GM21529 (cell line): ENCODE measurements around the gene TSEN15.

Source experiments
- ATAC-seq: cut with Tn5 transposase; IDR thresholded peaks from one replicate; pipeline ENCODE4 v1.9.1; 2021; ENCODE audit not compliant: unreplicated experiment

The TSEN15 gene

GRCh38 chr1:184052194-184052559 is 647 bp downstream of the TSEN15 start:
- ATAC-seq: no peak

GRCh38 chr1:184052750-184053149 is 1.2 kb downstream of the TSEN15 start:
- no peak for ATAC-seq

DNA sequence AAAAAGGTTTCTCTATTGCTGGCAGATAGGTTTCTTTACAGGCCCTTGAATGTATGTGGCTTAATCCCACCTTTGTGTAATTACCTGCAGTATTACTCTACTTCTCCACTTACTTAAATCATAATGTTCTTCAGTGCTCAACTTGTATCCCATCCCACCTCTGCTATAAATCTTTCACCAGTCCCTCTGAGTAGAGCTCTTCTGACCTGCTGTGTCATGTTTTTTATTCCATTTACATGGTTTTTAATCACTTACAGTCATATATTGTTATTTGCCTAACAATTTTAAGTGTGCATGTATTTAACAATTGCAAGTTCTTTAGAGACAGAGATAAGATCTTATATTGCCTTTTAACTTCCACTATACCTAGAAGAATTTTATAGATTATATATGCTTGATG is 2.4 kb downstream of the TSEN15 start:
- ATAC-seq: no peak

DNA sequence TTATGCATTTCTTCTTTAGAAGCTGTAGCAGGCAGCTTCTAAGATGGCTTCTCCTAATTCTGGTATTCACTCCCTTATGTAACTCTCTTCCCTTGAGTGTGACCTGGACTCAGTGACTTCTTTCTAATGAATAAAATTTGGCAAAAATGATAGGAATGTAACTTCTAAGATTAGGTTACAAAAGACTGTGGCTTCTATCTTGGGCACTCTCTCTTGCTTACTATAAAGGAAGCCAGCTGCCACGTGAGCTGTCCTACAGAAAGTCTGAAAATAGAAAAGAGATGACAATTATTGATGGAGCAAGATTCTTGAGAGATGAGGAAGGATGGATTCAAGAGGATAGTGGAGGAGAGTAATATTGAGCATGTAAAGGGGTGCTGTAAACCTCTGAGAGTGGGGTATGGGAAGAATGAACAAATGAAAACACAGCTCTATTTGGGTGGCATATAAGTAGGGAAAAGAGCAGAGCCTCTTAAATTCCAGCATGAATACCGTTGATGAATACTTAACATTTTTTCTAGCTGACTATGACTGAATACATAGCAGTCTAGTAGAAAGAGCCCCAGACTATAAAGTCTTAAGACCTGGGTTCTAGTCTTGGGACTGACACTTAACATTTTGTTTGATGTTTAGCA is 5.5 kb downstream of the TSEN15 start:
- no peak for ATAC-seq

- no peak for ATAC-seq
These were observed 8.4 kb downstream of the TSEN15 start for GRCh38 chr1:184059887-184060286.

GRCh38 chr1:184060316-184060715 is 8.8 kb downstream of the TSEN15 start:
- no peak for ATAC-seq

GRCh38 chr1:184061396-184062003 is 10.0 kb downstream of the TSEN15 start:
- ATAC-seq: no peak

GRCh38 chr1:184062640-184063286 is 11.2 kb downstream of the TSEN15 start:
- ATAC-seq: no peak

- ATAC-seq: no peak
These were observed 14.0 kb downstream of the TSEN15 start for GRCh38 chr1:184065559-184065958.

DNA sequence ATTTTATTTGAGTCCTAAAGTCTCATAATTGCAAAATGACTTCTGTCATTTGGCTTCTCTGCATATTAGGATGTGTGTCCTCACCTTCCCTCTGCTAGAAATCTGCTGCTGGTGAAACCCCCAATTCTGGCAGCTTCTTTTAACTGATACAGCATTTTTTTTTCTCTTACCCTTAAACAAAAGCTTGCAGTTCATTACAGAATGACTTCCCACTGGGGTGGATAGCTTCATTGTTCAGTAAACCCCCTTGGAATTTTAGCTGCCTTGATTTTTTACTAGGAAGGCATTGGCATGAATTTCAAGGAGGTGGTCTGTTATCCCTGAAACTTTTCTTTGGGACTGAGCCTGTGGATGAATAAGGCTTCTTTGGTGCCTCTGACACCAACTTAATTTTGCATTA is 16.8 kb downstream of the TSEN15 start:
- no peak for ATAC-seq

GRCh38 chr1:184069675-184070074 is 18.1 kb downstream of the TSEN15 start:
- ATAC-seq: no peak

DNA sequence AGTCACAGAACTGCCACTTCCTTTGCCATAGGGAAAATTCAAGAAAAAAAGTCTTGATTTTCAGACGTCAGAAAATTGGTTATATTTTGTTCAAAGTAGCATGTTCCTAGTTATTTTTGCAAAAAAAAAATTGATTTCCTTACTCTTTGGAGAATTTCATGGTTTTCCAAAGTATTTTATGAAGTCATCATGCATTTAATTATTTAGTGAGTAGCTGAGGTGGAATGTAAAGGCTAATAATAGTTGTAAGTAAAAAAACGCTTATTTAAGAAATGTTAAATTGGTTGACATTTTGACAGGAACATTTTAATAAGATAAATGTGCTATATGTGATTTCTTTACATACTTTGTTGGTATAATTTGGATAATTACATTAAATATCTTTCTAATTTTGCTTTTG is 20.8 kb downstream of the TSEN15 start:
- ATAC-seq: no peak

GRCh38 chr1:184074383-184074782 is 22.9 kb downstream of the TSEN15 start:
- ATAC-seq: no peak

DNA sequence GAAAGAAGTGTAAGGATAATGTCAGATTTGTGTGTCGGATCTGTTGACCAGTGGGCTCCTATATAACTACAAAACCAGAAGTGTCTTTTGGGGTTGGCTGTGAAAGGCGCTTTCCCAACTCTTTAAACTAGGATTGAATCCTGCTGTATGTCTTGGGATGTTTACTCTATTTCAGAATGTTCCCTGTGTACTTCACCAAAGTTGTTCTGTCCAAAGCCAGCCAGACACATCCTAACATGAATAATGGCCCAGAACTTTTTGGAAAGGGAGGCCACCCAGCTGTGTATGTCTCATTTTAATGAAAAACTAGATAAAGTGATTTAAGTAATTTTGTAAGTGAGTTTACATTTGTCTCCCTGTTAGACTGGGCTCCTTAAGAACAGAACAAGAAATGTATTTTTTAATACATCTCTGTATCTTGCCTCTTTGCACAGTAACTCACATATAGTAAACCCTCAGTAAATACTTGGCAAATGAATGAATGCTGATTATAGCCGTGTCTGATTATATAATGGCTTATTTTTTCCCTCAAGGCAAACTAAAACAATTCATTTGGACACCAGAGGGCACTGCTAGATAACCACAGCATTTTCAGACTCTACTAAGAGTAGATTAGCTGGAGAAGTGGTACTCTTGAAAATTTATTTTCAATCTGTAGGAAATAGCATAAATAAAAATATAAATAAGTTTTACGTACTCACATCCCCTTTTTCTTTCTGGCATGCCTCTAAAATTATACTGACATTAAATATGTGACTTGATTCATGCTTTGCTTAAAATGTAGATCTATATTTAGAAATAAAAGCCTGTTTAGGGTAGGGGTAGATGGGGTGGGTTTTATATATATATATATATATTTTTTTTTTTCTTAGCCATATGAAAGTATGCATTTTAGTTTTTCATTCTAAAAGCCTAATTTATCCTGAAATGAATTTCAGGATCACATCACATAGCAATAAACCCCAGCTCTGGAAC is 23.8 kb downstream of the TSEN15 start:
- no peak for ATAC-seq

DNA sequence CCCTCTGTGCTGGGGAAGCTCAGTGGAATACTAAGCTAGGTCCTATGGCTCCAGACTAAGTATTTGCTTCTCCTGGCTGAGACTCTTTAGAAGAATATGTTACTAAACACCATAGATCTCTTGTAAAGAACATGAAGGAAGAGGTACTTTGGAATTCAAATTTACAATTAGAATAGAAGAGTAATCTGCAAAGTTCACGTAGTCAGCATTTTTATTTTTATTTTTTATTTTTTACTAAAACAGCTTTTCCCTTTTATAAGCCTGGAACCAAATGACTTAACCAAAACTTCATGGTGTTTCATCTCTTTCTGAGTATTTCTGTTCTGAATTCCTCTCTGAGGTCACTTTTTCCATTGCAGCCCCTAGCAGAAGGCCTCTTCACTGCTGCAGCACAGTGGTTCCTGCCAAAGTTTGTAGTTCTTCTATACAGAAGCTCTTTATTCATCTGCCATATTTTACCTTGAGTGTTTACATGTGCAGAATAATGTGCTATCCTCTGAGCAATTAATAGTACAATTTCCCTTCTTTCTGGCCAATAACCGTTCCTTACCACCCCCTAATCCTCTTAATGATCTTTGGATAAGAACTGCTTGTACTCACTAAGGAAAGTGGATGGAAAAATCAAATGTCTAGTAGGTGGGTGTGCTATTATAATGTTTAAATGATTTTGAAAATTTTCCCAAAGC is 27.2 kb downstream of the TSEN15 start:
- ATAC-seq: no peak

- no peak for ATAC-seq
These were observed 28.8 kb downstream of the TSEN15 start for GRCh38 chr1:184080309-184080708.

GRCh38 chr1:184082541-184083415 is 31.2 kb downstream of the TSEN15 start:
- ATAC-seq: no peak

- no peak for ATAC-seq
These were observed 34.1 kb downstream of the TSEN15 start for GRCh38 chr1:184085667-184086066.

DNA sequence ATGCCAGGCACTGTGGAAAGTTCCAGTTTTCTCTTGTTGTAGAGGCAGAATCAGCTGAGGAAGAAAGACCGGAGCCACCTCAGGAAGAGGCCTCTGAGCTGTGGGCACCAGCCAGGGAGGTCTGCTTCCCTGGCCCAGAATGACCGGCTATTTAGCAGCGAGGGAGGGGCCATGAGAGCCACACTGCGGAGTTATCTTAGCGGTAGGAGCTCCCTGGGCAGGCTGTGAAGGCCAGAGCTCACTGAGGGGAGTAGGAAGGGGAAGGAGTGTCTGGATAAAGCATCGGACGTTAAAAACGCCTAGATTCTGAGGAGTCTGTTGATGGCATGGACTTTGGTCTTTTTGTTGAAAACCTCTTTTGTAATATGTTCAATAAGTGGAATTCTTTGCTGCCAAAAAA is 36.5 kb downstream of the TSEN15 start:
- no peak for ATAC-seq

DNA sequence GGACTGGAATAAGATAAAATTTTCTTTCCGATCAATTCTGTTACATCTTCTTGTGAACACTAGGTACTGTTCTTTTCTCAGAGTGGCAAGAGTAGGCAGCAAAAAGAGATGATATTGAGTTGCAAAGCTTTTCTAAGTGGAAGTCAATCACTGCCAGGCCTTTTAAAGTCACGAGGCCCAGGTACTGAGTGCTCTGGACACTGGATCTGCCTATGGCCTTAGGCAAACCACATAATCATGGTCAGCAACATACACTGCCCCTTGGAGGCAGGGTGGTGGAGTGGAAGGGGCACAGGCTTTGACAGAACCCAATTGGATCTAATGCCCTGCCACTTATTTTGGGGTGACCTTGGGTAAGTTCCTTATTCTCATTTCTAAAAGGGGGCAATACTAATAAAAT is 41.5 kb downstream of the TSEN15 start:
- no peak for ATAC-seq
